ENCODE measurements around the gene ERICH4. TPM values are rescaled to one million over a fixed set of nuclear protein-coding genes. Genes with fewer than 3 reads are reported as not detected.

Gene ERICH4
- total RNA-seq, 4 donors from 2014 or later = not detected

DNA sequence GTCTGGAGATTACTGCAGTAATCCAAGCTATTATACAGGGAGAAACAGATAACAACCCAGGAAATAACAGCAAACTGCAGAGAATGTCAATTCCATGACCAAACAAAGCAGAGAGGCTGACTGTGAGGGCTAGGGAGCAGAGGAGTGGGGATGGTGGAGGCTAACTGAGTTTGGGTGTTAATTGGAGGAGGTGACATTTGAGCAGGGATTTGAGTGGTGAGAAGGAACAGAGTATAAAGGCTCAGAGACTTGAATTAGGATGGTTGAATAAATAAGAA, 6.3 kb upstream of the ERICH4 start:
- Histone ChIP-seq H3K4me1 (peaks cover 18% of the 10 kb centered on the region), H3K9me3 (no peaks in the 10 kb centered on the region), H3K27ac (no peak overlapping the region), H3K4me3 (no peak overlapping the region), H3K36me3 (peaks cover 28% of the 10 kb centered on the region), H3K27me3 (no peaks in the 10 kb centered on the region)
- TF ChIP-seq POLR2AphosphoS5 (IDR thresholded peaks at IDR 0.05) = no peak
- TF ChIP-seq EP300 (IDR thresholded peaks at IDR 0.05) = no peak
- no peak for TF ChIP-seq CTCF (IDR thresholded peaks at IDR 0.05)
- no peak for TF ChIP-seq POLR2A (IDR thresholded peaks at IDR 0.05)
- DNase-seq (ENCODE audit: low spot score in 2 of 2) = no peak

GRCh38 chr19:41437944-41438574, 4.9 kb upstream of the ERICH4 start:
- no peak overlapping the region for H3K4me3 ChIP-seq
- TF ChIP-seq POLR2AphosphoS5 (IDR thresholded peaks at IDR 0.05) (no peak), CTCF (IDR thresholded peaks at IDR 0.05) (no peak), EP300 (IDR thresholded peaks at IDR 0.05) (no peak), POLR2A (IDR thresholded peaks at IDR 0.05) (no peak)
- H3K27me3 ChIP-seq = no peaks in the 10 kb centered on the region
- H3K4me1 ChIP-seq = peaks cover 18% of the 10 kb centered on the region
- peaks cover 13% of the 10 kb centered on the region for H3K36me3 ChIP-seq
- no peaks in the 10 kb centered on the region for H3K9me3 ChIP-seq
- no peak overlapping the region for H3K27ac ChIP-seq
- 94% methylated on average over 7 of the region's 7 CpGs for WGBS
- DNase-seq (ENCODE audit: low spot score in 2 of 2) = peak in 1 of 2 donors; percentile 53

GRCh38 chr19:41439441-41440222, 3.3 kb upstream of the ERICH4 start, which contains the start of gene DMAC2:
DMAC2 (minus strand) TSS chr19:41439912; CDS start chr19:41439899, 13 bp downstream.
- peak in 1 of 2 donors; percentile 44 for TF ChIP-seq CTCF (IDR thresholded peaks at IDR 0.05)
- no peak for TF ChIP-seq POLR2A (IDR thresholded peaks at IDR 0.05)
- TF ChIP-seq POLR2AphosphoS5 (IDR thresholded peaks at IDR 0.05) = peak in 2 of 3 donors; percentile 79 to 85
- H3K9me3 ChIP-seq = no peaks in the 10 kb centered on the region
- H3K36me3 ChIP-seq = peaks cover 7% of the 10 kb centered on the region
- peaks cover 18% of the 10 kb centered on the region for H3K4me1 ChIP-seq
- peak; percentile 99 for DNase-seq (ENCODE audit: low spot score in 2 of 2)
- peak within 1 kb of the TSS; percentile 95 for H3K27ac ChIP-seq
- no peaks in the 10 kb centered on the region for H3K27me3 ChIP-seq
- WGBS = 2% methylated on average over 29 of the region's 40 CpGs
- peak within 1 kb of the TSS; percentile 78 for H3K4me3 ChIP-seq

DNA sequence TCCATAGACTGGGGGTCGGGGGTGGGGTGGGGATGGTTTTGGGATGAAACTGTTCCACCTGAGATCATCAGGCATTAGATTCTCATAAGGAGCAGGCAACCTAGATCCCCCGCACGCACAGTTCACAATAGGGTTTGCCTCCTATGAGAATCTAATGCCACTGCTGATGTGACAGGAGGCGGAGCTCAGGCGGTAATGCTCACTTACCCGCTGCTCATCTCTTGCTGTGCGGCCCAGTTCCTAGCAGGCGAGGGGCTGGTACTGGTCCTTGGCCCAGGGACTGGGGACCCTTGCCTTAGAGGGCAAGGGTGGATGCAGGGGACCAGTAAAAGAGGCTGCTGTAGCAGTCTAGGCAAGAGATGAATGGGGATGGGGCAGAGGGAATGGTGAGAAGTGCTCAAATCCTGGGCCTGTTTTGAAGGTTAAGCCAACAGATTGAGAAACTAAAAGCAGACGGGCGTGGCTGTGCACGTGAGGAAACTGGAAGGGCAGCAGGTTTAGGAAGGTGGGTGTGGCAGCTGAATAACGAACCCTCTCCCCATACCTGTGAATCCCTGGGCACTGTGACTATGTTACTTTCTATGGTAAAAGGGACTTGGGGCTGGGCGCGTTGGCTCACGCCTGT, 1.5 kb upstream of the ERICH4 start:
- H3K36me3 ChIP-seq = peaks cover under 1% of the 10 kb centered on the region
- H3K27me3 ChIP-seq = peaks cover 3% of the 10 kb centered on the region
- peaks cover 18% of the 10 kb centered on the region for H3K4me1 ChIP-seq
- 60% methylated on average over 10 of the region's 15 CpGs for WGBS
- TF ChIP-seq EP300 (IDR thresholded peaks at IDR 0.05) = no peak
- TF ChIP-seq POLR2A (IDR thresholded peaks at IDR 0.05) = no peak
- TF ChIP-seq POLR2AphosphoS5 (IDR thresholded peaks at IDR 0.05) = no peak
- H3K9me3 ChIP-seq = no peaks in the 10 kb centered on the region
- H3K27ac ChIP-seq = no peak overlapping the region
- DNase-seq (ENCODE audit: low spot score in 2 of 2) = peak in 1 of 2 donors; percentile 41
- H3K4me3 ChIP-seq = no peak overlapping the region

DNA sequence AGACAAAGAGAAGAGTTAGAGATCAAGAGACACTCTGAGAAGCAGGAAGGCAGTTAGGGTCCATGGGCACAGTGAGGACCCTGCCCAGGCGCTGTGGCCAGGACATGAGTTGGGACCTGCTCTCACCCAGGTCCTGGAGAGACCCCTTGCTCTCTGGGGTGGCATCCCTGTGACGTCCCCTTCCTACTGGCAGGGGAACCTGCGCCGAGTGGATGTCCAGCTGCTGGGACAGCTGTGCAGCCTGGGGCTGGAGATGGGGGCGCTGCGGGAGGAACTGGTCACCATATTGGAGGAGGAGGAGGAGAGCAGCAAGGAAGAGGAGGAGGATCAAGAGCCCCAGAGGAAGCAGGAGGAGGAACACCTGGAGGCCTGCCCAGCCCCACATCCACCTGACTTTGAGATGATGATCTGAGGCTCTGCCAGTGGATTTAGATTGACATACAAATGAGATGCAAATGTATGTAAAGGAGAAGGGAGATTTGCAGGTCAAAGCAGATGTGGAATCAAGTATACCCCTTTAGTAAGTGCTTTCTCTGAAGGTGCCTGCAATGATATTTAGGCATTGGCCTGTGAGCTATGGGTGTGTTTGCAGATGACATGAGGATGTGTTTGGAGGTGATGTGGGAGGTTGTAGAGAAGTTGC, 978 bp downstream of the ERICH4 start:
- 69% methylated on average over 6 of the region's 6 CpGs for WGBS
- DNase-seq (ENCODE audit: low spot score in 2 of 2) = peak in 1 of 2 donors; percentile 70
- H3K4me1 ChIP-seq = peaks cover 16% of the 10 kb centered on the region
- H3K9me3 ChIP-seq = no peaks in the 10 kb centered on the region
- no peak overlapping the region for H3K27ac ChIP-seq
- TF ChIP-seq EP300 (IDR thresholded peaks at IDR 0.05) (no peak), CTCF (IDR thresholded peaks at IDR 0.05) (no peak)
- H3K27me3 ChIP-seq = peaks cover 23% of the 10 kb centered on the region
- H3K36me3 ChIP-seq = no peaks in the 10 kb centered on the region
- H3K4me3 ChIP-seq = no peak overlapping the region

Data from suprapubic skin (tissue), 4 donors.